GM10266 (cell line): ENCODE data around the gene RGS3.

Experiments
- DNase-seq: peaks from one replicate; pipeline ENCODE4 v3.0.0; 2012; ENCODE audit errors: extremely low spot score
- TF ChIP-seq, protein P1 (sequence below): IDR thresholded peaks from 2 replicates; pipeline ENCODE4 v1.5.1; 2012; ENCODE audit warnings: mild to moderate bottlenecking, low read depth; ENCODE audit not compliant: control insufficient read depth, insufficient read depth; ENCODE audit errors: missing control alignments

Gene RGS3

DNA sequence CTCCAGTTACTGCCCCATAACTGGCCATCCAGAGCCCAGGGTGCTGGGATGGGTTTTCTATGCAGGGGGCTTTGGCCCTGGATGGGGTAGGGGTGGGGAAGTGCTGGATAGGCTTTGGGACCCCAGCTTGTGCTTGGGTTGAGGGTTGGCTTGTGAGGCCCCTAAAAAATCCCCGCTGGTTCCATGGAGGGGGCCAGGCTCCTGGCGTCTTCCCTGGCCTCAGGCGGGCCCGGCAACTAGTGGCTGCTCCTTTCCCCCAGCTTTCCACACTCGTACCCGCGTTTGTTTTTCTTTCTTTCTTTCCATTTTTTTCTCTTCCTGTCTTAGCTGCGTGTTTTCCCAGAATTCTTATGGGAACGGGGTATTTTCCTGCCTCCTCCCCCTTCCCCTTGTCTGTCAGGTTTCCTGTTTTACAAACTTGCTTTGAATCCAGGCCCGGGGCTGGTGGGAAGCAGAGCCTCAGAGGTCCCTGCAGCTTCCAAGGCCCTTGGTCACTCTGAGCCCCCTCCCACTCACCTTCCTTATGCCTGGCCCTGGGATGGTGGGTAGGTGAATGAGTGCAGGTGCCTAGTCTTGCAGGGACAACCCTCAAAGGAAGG lies 40.2 kb downstream of the RGS3 start:
- TF ChIP-seq, protein P1, sequence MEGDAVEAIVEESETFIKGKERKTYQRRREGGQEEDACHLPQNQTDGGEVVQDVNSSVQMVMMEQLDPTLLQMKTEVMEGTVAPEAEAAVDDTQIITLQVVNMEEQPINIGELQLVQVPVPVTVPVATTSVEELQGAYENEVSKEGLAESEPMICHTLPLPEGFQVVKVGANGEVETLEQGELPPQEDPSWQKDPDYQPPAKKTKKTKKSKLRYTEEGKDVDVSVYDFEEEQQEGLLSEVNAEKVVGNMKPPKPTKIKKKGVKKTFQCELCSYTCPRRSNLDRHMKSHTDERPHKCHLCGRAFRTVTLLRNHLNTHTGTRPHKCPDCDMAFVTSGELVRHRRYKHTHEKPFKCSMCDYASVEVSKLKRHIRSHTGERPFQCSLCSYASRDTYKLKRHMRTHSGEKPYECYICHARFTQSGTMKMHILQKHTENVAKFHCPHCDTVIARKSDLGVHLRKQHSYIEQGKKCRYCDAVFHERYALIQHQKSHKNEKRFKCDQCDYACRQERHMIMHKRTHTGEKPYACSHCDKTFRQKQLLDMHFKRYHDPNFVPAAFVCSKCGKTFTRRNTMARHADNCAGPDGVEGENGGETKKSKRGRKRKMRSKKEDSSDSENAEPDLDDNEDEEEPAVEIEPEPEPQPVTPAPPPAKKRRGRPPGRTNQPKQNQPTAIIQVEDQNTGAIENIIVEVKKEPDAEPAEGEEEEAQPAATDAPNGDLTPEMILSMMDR, result no peak
- DNase-seq, result no peak

DNA sequence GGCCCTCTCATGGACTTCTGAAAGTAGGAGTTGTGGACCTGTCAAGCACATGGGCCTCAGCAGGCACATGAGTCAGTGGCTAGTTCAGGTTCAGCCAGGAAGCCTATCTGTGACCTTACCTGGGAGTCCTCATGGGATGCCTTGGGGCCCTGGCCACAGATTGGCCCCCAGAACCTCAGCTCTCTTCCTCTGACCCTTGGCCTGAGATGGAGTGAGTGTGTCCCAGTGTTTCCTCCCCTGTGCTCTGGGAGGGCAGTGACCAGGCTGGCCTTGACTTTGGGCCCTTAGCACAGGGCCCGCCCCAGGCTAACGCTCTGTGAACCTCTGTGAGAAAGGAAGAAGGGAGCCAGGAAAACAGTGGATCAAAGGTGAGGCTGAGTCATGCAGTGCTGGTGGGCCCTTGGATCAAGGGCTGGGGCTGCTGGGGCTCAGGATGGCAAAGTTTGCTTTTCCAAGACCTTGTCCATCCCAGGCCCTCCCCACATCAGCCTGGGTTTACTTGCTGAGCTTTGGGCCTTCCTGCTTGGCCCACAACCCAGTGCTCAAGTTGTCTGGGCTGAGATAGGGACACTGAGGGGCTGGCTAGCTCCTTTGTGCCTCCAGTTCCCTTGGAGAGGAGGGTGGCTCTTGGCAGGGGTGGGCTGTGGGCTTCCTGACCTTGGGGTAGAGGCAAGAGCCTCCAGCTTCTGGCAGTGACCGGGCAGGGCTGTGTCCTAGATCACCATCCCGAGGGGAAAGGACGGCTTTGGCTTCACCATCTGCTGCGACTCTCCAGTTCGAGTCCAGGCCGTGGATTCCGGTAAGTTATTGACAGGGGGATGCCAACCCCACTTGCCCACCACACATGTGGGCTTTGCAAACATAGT lies 41.4 kb downstream of the RGS3 start:
- DNase-seq, result no peak
- TF ChIP-seq, protein P1, result no peak

DNA sequence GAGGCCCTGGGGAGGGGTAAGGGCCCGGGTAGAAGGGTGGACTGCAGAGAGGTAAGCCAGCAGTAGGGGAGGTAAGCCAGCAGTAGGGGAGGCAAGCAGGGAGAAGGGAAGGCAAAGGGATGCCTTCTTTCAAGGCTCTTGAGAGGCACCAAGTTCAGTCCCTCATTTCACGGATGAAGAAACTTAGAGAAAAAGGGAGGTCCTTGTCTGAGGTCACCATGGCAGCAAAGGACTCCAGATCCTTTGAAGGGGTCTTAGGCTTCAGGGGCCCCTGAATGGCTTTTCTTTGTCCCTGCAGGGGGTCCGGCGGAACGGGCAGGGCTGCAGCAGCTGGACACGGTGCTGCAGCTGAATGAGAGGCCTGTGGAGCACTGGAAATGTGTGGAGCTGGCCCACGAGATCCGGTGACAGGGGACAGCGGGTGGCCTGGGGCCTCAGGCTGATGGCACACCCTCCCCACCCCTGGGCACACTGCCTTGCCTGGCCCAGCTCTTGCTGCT lies 42.6 kb downstream of the RGS3 start:
- TF ChIP-seq, protein P1, result no peak
- DNase-seq, result no peak

DNA sequence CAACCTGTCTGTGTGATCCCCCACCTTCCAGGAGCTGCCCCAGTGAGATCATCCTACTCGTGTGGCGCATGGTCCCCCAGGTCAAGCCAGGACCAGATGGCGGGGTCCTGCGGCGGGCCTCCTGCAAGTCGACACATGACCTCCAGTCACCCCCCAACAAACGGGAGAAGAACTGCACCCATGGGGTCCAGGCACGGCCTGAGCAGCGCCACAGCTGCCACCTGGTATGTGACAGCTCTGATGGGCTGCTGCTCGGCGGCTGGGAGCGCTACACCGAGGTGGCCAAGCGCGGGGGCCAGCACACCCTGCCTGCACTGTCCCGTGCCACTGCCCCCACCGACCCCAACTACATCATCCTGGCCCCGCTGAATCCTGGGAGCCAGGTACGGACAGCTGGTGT lies 43.7 kb downstream of the RGS3 start:
- DNase-seq, result no peak
- TF ChIP-seq, protein P1, result no peak

DNA sequence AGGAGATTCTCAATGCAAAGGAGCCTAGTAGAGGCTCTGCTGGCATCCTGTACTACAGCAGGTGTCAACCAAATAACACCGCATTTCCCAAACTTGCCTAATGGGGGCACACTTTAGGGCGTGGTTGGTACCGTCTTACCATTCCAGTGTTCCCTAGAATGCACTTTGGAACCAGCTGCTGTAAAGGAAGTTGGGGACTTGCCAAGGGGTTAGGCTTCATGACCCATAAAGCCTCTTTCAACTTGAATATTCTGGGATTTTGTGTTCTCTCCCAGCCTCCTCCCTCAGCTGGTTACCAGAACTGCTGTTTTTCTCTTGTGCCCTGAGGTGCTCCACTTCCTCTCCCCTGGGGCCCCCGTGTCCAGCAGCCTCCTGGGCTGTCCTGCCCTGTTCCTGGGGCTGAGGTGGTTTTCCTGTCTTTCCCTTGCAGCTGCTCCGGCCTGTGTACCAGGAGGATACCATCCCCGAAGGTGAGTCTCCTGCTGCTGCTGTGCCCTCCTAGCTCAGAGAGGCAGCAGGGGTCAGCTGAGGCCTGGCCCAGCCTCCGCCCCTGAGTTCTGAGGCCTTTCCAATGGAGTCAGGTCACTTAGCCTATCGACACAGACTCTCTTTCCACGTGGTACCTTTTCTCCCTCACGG lies 44.7 kb downstream of the RGS3 start:
- DNase-seq, result no peak
- TF ChIP-seq, protein P1, result peak; percentile 19

DNA sequence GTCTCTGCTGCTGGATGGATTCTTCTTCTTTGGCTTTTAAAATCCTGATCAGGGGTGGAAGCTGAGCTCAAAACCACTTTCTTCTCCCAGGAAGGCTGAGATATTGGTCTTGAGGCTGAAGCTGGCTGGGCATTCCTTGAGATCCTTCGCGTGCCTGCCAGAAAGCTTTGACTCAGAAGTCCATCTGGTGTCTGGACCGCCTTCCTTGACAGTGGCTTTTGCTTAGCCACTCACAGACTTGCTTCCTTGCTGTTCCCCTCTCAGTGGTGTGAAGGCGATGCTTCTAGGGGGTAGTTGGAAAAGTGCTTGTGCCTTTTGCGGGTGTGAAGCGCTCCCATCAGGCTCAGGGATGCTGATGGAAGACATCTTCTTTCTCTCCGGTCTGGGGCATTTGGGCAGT lies 45.9 kb downstream of the RGS3 start:
- DNase-seq, result no peak
- TF ChIP-seq, protein P1, result no peak
